ENCODE results near the gene ARHGAP26. TPM values are rescaled to one million over a fixed set of nuclear protein-coding genes. Genes with fewer than 3 reads are reported as not detected.
A peak's percentile ranks its signal among the peaks of the same experiment; 100 is the strongest.

Gene ARHGAP26
- polyA plus RNA-seq, 3 donors = 26.5 to 56.8 (median 28.7) TPM

GRCh38 chr5:143180751-143181150, 410.6 kb downstream of the ARHGAP26 start:
- 100% methylated on average over 1 of the region's 1 CpG for WGBS (ENCODE audit: insufficient coverage)
- H3K27ac Mint-ChIP-seq = peak overlapping the region in 4 of 7 donors; percentile 34 to 82 (median 66)
- H3K27ac ChIP-seq (ENCODE audit: low read depth in 1 of 2, low read length in 2 of 2) = peak overlapping the region in 1 of 2 donors; percentile 18

GRCh38 chr5:143181173-143181572, 411.0 kb downstream of the ARHGAP26 start:
- H3K9me3 ChIP-seq (replicated peaks in 1 of 2; ENCODE audit: control insufficient read depth in 1 of 2, insufficient read depth in 1 of 2, low read length in 2 of 2) = no peaks in the 10 kb centered on the region
- WGBS (ENCODE audit: insufficient coverage) = 93% methylated on average over 3 of the region's 3 CpGs
- Mint-ChIP-seq H3K27ac (peak overlapping the region in 4 of 7 donors; percentile 59 to 82 (median 72)), H3K4me1 (peaks cover 19% of the 10 kb centered on the region), H3K27me3 (ENCODE audit: low read depth in 3 of 3) (no peaks in the 10 kb centered on the region), H3K4me3 (no peak overlapping the region), H3K9me3 (peaks cover 0 to 5% (median 0%) of the 10 kb centered on the region in 7 donors), H3K36me3 (peaks cover 55 to 57% of the 10 kb centered on the region in 2 donors)
- peaks cover 92% of the 10 kb centered on the region for H4K20me1 ChIP-seq (ENCODE audit: insufficient read depth, low read length)
- intact Hi-C loops (cut with micrococcal nuclease) = no loop called here
- no peak overlapping the region for H2AFZ ChIP-seq (ENCODE audit: insufficient read depth, low read depth, low read length, poor library complexity, severe bottlenecking)
- TF ChIP-seq CTCF (IDR thresholded peaks at IDR 0.05) = no peak
- peaks cover 2 to 3% of the 10 kb centered on the region in 2 donors for H3K4me1 ChIP-seq (ENCODE audit: control insufficient read depth in 1 of 2, insufficient read depth in 2 of 2, low read length in 2 of 2)
- H3K9ac ChIP-seq (ENCODE audit: insufficient read depth, low read length, poor library complexity, severe bottlenecking) = no peak overlapping the region
- no peaks in the 10 kb centered on the region for H3K79me2 ChIP-seq (ENCODE audit: insufficient read depth, low read length)
- H3K4me3 ChIP-seq (replicated peaks in 1 of 3; ENCODE audit: low read depth in 2 of 3, low read length in 3 of 3) = no peak overlapping the region
- no peak for DNase-seq
- H3K4me2 ChIP-seq (replicated peaks; ENCODE audit: extremely low read depth, low read length, poor library complexity, severe bottlenecking) = no peak overlapping the region
- H3K36me3 ChIP-seq (replicated peaks in 1 of 2; ENCODE audit: control insufficient read depth in 1 of 2, insufficient read depth in 2 of 2, low read length in 2 of 2) = peaks cover 16 to 68% of the 10 kb centered on the region in 2 donors
- no peaks in the 10 kb centered on the region for H3K27me3 ChIP-seq (ENCODE audit: control insufficient read depth in 2 of 2, insufficient read depth in 2 of 2, low read length in 2 of 2)
- peak overlapping the region in 1 of 2 donors; percentile 18 for H3K27ac ChIP-seq (ENCODE audit: low read depth in 1 of 2, low read length in 2 of 2)

More at GRCh38 chr5:143180751-143181150, 410.6 kb downstream of the ARHGAP26 start:
- no peak overlapping the region for H3K4me3 ChIP-seq (replicated peaks in 1 of 3; ENCODE audit: low read depth in 2 of 3, low read length in 3 of 3)
- peaks cover 16 to 68% of the 10 kb centered on the region in 2 donors for H3K36me3 ChIP-seq (replicated peaks in 1 of 2; ENCODE audit: control insufficient read depth in 1 of 2, insufficient read depth in 2 of 2, low read length in 2 of 2)
- no peaks in the 10 kb centered on the region for H3K9me3 ChIP-seq (replicated peaks in 1 of 2; ENCODE audit: control insufficient read depth in 1 of 2, insufficient read depth in 1 of 2, low read length in 2 of 2)
- peaks cover 91% of the 10 kb centered on the region for H4K20me1 ChIP-seq (ENCODE audit: insufficient read depth, low read length)
- no peaks in the 10 kb centered on the region for H3K27me3 ChIP-seq (ENCODE audit: control insufficient read depth in 2 of 2, insufficient read depth in 2 of 2, low read length in 2 of 2)
- no peak overlapping the region for H2AFZ ChIP-seq (ENCODE audit: insufficient read depth, low read depth, low read length, poor library complexity, severe bottlenecking)
- no peak for TF ChIP-seq CTCF (IDR thresholded peaks at IDR 0.05)
- DNase-seq = no peak
- H3K27me3 Mint-ChIP-seq (ENCODE audit: low read depth in 3 of 3) = no peaks in the 10 kb centered on the region
- intact Hi-C loops (cut with micrococcal nuclease) = no loop called here
- no peak overlapping the region for H3K9ac ChIP-seq (ENCODE audit: insufficient read depth, low read length, poor library complexity, severe bottlenecking)
- peaks cover 55 to 57% of the 10 kb centered on the region in 2 donors for H3K36me3 Mint-ChIP-seq
- H3K4me1 ChIP-seq (ENCODE audit: control insufficient read depth in 1 of 2, insufficient read depth in 2 of 2, low read length in 2 of 2) = peaks cover 2 to 3% of the 10 kb centered on the region in 2 donors
- peaks cover 16% of the 10 kb centered on the region for H3K4me1 Mint-ChIP-seq
- peaks cover 0 to 5% (median 0%) of the 10 kb centered on the region in 7 donors for H3K9me3 Mint-ChIP-seq
- no peaks in the 10 kb centered on the region for H3K79me2 ChIP-seq (ENCODE audit: insufficient read depth, low read length)
- no peak overlapping the region for H3K4me2 ChIP-seq (replicated peaks; ENCODE audit: extremely low read depth, low read length, poor library complexity, severe bottlenecking)
- H3K4me3 Mint-ChIP-seq = no peak overlapping the region
